Fibroblast of lung (primary cell): Measurements from ENCODE around the gene OSBPL6. TPM values are rescaled to one million over a fixed set of nuclear protein-coding genes. Genes with fewer than 3 reads are reported as not detected.

ENCODE experiments used
- DNase-seq, 2 donors: peaks; one replicate each; pipeline versions ENCODE4 v3.0.0 to v3.0.0-alpha.2; 2010; ENCODE audit warnings: low read depth in 2 of 2
- H2AFZ ChIP-seq: 2 replicates; pipeline ENCODE4 v1.5.1; 2012; ENCODE audit warnings: low read length, control low read depth, inconsistent platforms
- H3K27ac ChIP-seq: 2 replicates; pipeline ENCODE4 v1.5.1; 2011; ENCODE audit warnings: low read length, control low read depth; ENCODE audit not compliant: insufficient read depth
- H3K27me3 ChIP-seq: 2 replicates; pipeline ENCODE4 v1.5.1; 2011; ENCODE audit warnings: mild to moderate bottlenecking, low read length; ENCODE audit not compliant: control insufficient read depth, insufficient read depth
- H3K36me3 ChIP-seq: 2 replicates; pipeline ENCODE4 v1.5.1; 2011; ENCODE audit warnings: low read length; ENCODE audit not compliant: control insufficient read depth, insufficient read depth
- H3K4me1 ChIP-seq: 2 replicates; pipeline ENCODE4 v1.5.1; 2011; ENCODE audit warnings: low read length; ENCODE audit not compliant: control insufficient read depth, insufficient read depth; ENCODE audit errors: extremely low read depth
- H3K4me2 ChIP-seq: 2 replicates; pipeline ENCODE4 v1.5.1; 2011; ENCODE audit warnings: low read length, control low read depth; ENCODE audit not compliant: insufficient read depth; ENCODE audit errors: extremely low read depth
- H3K4me3 ChIP-seq, 4 experiments: fragments of 200-600 bp in 1 of 4; sonication (generic) in 1 of 4; replicated peaks in 1 of 4; 2 replicates each; pipeline ENCODE4 v1.5.1; 2011 to 2016; ENCODE audit warnings: low read length in 4 of 4, low read depth in 3 of 4, mild to moderate bottlenecking in 3 of 4, control low read depth in 2 of 4, inconsistent platforms in 1 of 4, mixed read lengths in 1 of 4; ENCODE audit not compliant: insufficient read depth in 1 of 4; ENCODE audit errors: control extremely low read depth in 1 of 4
- H3K79me2 ChIP-seq: 2 replicates; pipeline ENCODE4 v1.5.1; 2012; ENCODE audit warnings: mild to moderate bottlenecking, low read length, inconsistent platforms; ENCODE audit not compliant: control insufficient read depth, insufficient read depth
- H3K9ac ChIP-seq: 2 replicates; pipeline ENCODE4 v1.5.1; 2011; ENCODE audit warnings: mild to moderate bottlenecking, low read length, control low read depth; ENCODE audit not compliant: insufficient read depth
- H3K9me3 ChIP-seq: 2 replicates; pipeline ENCODE4 v1.5.1; 2012; ENCODE audit warnings: low read depth, low read length; ENCODE audit not compliant: control insufficient read depth, insufficient read depth
- H4K20me1 ChIP-seq: 2 replicates; pipeline ENCODE4 v1.5.1; 2011; ENCODE audit warnings: low read length; ENCODE audit not compliant: control insufficient read depth, insufficient read depth; ENCODE audit errors: extremely low read depth
- CTCF ChIP-seq, 2 donors: IDR thresholded peaks in 1 of 2; conservative IDR thresholded peaks in 1 of 2; 1 replicate in 1 of 2; 2 replicates in 1 of 2; pipeline ENCODE4 v1.5.1; 2011 to 2012; ENCODE audit warnings: low read length in 2 of 2, control low read depth in 1 of 2, inconsistent platforms in 1 of 2, low read depth in 1 of 2, mild to moderate bottlenecking in 1 of 2
- EZH2 ChIP-seq: IDR thresholded peaks from 2 replicates; pipeline ENCODE4 v1.5.1; 2012; ENCODE audit warnings: low read length, control low read depth, mild to moderate bottlenecking; ENCODE audit errors: missing control alignments
- polyA plus RNA-seq, 2 donors: library from polyadenylated mRNA; depleted of rRNA in 1 of 2; stranded (reverse) in 1 of 2; unstranded in 1 of 2; fragments of >200 nt; gene quantifications; 2 replicates each; pipeline ENCODE4 v1.2.1, GENCODE V29; 2011 to 2012; ENCODE audit warnings: missing spikeins in 1 of 2
- total RNA-seq: library from RNA; depleted of rRNA; stranded (reverse); fragments of >200 nt; gene quantifications from 2 replicates; pipeline ENCODE4 v1.2.1, GENCODE V29; 2014

The OSBPL6 gene
- total and polyA plus RNA-seq, 2 donors (not counting 1 experiment from before 2014, with no cell fraction given): 1.0 to 5.3 TPM

DNA sequence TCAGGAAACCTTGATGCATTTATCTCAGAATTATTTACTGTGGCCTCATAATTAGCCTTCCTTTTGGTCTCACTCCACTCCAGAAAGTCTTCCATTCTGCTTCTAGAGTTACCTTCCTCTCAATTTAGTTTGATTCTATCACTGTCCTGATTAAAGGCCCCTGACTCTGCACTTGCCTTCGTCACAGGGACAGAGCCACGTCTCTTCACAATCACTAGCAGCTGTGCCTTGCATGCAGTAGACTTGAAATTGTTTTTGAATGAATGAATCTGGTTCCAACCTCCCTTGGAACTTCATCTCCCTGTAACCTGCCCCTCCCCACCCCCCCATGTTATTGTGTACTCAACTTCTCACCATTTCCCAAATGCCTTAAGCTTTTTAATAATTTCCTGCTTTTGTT lies 52.4 kb downstream of the OSBPL6 start:
- no peak for DNase-seq

GRCh38 chr2:178247250-178247649 lies 52.9 kb downstream of the OSBPL6 start:
- TF ChIP-seq CTCF (conservative IDR thresholded peaks at IDR 0.05 in 1 of 2, IDR thresholded peaks at IDR 0.05 in 1 of 2; ENCODE audit: low read depth in 1 of 2, low read length in 2 of 2) (no peak), EZH2 (no peak)
- Histone ChIP-seq H3K4me1 (no peaks in the 10 kb centered on the region), H3K27ac (no peak overlapping the region), H3K36me3 (no peaks in the 10 kb centered on the region), H3K4me3 (no peak overlapping the region), H3K4me2 (no peak overlapping the region), H3K9me3 (no peaks in the 10 kb centered on the region), H4K20me1 (no peaks in the 10 kb centered on the region), H3K27me3 (no peaks in the 10 kb centered on the region), H2AFZ (peak overlapping the region; percentile 34), H3K79me2 (no peaks in the 10 kb centered on the region), H3K9ac (no peak overlapping the region)
- no peak for DNase-seq

More for the DNA sequence above, 52.4 kb downstream of the OSBPL6 start:
- no peaks in the 10 kb centered on the region for H3K4me1 ChIP-seq
- no peaks in the 10 kb centered on the region for H3K79me2 ChIP-seq
- no peaks in the 10 kb centered on the region for H3K36me3 ChIP-seq
- H3K4me2 ChIP-seq: no peak overlapping the region
- H3K9ac ChIP-seq: no peak overlapping the region
- H3K27ac ChIP-seq: no peak overlapping the region
- no peaks in the 10 kb centered on the region for H3K27me3 ChIP-seq
- H4K20me1 ChIP-seq: no peaks in the 10 kb centered on the region
- no peaks in the 10 kb centered on the region for H3K9me3 ChIP-seq
- TF ChIP-seq CTCF (conservative IDR thresholded peaks at IDR 0.05 in 1 of 2, IDR thresholded peaks at IDR 0.05 in 1 of 2; ENCODE audit: low read depth in 1 of 2, low read length in 2 of 2): no peak
- no peak for TF ChIP-seq EZH2
- no peak overlapping the region for H2AFZ ChIP-seq
- no peak overlapping the region for H3K4me3 ChIP-seq

DNA sequence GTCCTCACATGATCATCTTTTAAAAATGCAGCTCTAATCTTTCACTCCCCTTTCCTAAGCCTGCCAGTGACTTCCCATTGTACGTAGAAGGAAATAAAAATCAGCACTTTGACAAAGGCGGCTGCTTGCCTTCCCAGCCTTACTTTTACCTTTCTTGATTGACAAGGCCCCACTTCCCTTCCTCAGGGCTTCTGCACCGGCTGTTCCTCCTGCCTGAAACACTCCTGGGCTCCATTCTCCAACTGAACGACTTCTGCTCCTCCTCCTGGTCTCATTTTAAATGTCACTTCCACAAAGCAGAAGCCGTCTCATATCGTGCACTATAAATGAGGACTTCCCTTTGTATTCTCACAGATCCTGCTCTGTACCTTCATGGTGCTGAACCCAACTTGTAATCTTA lies 56.1 kb downstream of the OSBPL6 start:
- H3K9ac ChIP-seq: no peak overlapping the region
- no peak for TF ChIP-seq CTCF (conservative IDR thresholded peaks at IDR 0.05 in 1 of 2, IDR thresholded peaks at IDR 0.05 in 1 of 2; ENCODE audit: low read depth in 1 of 2, low read length in 2 of 2)
- no peak for TF ChIP-seq EZH2
- H2AFZ ChIP-seq: no peak overlapping the region

More for the DNA sequence above, 56.1 kb downstream of the OSBPL6 start:
- no peaks in the 10 kb centered on the region for H3K36me3 ChIP-seq
- H3K4me2 ChIP-seq: no peak overlapping the region
- H3K79me2 ChIP-seq: no peaks in the 10 kb centered on the region
- H3K4me1 ChIP-seq: no peaks in the 10 kb centered on the region
- DNase-seq: no peak
- H4K20me1 ChIP-seq: no peaks in the 10 kb centered on the region
- no peaks in the 10 kb centered on the region for H3K9me3 ChIP-seq
- no peak overlapping the region for H3K4me3 ChIP-seq
- no peaks in the 10 kb centered on the region for H3K27me3 ChIP-seq
- no peak overlapping the region for H3K27ac ChIP-seq
